Suprapubic skin (tissue), 3 donors: ENCODE data around the gene PYHIN1.

Experiments used
- EP300 ChIP-seq: sonication (generic); formaldehyde crosslinking; IDR thresholded peaks from one replicate; pipeline ENCODE4 v1.6.1; 2017; ENCODE audit warnings: antibody characterized with exemption
- POLR2A ChIP-seq, 2 donors: fragments of 450-650 bp; IDR thresholded peaks; one replicate each; pipeline ENCODE4 v1.6.1; 2017; ENCODE audit warnings: antibody characterized with exemption in 2 of 2, mild to moderate bottlenecking in 2 of 2, moderate library complexity in 2 of 2
- TF ChIP-seq, protein P1 (sequence below), 2 donors: fragments of 200-600 bp in 1 of 2; fragments of 450-650 bp in 1 of 2; sonication (generic) in 1 of 2; IDR thresholded peaks; one replicate each; pipeline ENCODE4 v1.5.1; 2016 to 2019; ENCODE audit warnings: antibody characterized with exemption in 2 of 2, mild to moderate bottlenecking in 1 of 2, moderate library complexity in 1 of 2

DNA sequence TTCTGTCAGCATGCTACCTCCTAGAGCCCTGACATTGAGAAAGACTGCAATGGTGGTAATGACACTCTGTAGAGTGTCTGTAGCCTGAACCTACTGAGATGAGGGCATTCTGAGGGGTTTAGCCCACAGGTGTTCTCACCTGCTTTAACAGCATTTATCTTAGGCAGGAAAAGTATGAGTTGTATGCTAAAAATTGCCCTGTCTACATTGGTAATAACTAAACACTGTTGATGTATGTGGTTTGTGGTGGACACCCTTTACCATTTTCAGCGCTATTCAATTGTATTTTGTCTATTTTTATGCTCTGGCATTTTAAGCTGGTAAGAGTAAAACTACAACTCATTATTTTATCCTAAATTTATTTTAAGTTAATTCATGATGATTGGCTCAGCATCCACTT lies 10.0 kb downstream of the PYHIN1 start:
- TF ChIP-seq, protein P1, sequence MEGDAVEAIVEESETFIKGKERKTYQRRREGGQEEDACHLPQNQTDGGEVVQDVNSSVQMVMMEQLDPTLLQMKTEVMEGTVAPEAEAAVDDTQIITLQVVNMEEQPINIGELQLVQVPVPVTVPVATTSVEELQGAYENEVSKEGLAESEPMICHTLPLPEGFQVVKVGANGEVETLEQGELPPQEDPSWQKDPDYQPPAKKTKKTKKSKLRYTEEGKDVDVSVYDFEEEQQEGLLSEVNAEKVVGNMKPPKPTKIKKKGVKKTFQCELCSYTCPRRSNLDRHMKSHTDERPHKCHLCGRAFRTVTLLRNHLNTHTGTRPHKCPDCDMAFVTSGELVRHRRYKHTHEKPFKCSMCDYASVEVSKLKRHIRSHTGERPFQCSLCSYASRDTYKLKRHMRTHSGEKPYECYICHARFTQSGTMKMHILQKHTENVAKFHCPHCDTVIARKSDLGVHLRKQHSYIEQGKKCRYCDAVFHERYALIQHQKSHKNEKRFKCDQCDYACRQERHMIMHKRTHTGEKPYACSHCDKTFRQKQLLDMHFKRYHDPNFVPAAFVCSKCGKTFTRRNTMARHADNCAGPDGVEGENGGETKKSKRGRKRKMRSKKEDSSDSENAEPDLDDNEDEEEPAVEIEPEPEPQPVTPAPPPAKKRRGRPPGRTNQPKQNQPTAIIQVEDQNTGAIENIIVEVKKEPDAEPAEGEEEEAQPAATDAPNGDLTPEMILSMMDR (IDR thresholded peaks at IDR 0.05): no peak
- TF ChIP-seq POLR2A (IDR thresholded peaks at IDR 0.05) (no peak), EP300 (no peak)
